Epithelial cell of prostate (primary cell): Measurements from ENCODE around the gene ADAM10.

ENCODE experiments used
- DNase-seq: peaks from one replicate; pipeline ENCODE4 v3.0.0-alpha.2; 2011; ENCODE audit warnings: low read depth, low spot score
- H3K27ac ChIP-seq: fragments of 450-650 bp; 2 replicates; pipeline ENCODE4 v1.5.1; 2017; ENCODE audit warnings: mild to moderate bottlenecking

Gene ADAM10

DNA sequence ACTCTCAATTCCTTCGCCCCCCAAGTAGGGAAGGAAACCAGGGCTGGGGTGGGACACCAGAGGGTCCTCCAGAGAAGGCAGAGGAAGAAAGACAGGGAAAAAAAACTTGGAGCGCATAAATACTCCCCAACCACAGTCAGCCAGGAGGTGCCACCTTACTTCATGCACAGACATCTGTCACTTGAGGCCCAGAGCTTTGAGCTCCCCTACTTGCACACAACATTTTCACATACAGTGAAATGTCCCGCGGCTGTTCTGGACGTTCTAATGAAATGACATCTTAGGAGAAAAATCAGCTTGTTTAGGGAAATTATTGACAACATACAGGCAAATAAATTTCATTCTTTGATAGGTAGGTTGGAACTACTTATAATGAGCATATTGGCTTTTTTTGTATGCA lies 204.8 kb downstream of the ADAM10 start:
- H3K27ac ChIP-seq: no peak overlapping the region
- DNase-seq: no peak

DNA sequence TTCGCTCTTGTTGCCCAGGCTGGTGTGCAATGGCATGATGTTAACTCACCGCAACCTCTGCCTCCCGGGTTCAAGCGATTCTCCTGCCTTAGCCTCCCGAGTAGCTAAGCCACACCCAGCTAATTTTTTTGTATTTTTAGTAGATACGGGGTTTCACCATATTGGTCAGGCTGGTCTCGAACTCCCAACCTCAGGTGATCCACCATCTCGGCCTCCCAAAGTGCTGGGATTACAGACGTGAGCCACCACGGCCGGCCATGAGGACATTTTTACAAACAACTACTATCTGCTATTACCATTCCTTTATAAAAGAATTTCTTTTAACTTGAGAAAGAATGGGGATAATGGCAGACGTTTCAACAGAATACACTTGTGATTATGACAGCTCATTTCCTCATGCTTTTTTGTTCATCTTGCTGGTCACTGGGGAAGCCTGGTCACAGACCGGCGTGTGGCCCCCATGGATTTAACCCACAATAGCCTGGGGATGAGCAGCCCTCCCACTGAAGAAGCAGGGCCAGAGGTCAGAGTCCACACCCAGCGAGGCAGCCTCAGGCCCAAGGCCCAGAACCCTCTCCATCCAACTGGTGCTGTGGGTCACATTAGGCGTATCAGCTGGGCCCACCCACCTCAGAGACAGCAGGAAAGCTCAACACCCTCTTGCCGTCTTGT lies 205.7 kb downstream of the ADAM10 start:
- no peak for DNase-seq
- H3K27ac ChIP-seq: no peak overlapping the region

- no peak overlapping the region for H3K27ac ChIP-seq
- DNase-seq: no peak
Observed at GRCh38 chr15:58541410-58542087, 208.0 kb downstream of the ADAM10 start.

GRCh38 chr15:58539548-58539947 lies 210.0 kb downstream of the ADAM10 start:
- no peak for DNase-seq
- H3K27ac ChIP-seq: no peak overlapping the region

DNA sequence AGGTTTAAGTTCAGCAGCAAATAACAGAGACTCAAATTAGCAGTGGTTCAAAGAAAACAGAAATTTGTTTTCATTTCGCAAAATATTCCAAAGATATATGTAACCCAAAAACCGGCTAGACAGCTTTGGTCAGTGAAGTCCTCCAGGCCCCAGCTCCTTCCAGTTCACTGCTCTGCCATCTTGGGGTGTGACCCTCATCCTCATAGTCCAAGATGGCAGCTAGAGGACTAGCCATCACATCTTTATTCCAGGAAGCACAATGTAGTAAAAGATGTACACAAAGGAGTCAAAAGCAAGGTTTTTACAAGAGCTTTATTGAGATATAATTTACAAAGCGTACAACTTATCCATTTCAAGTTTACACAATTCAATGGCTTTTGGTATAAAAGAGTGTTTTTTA lies 210.6 kb downstream of the ADAM10 start:
- DNase-seq: no peak
- H3K27ac ChIP-seq: no peak overlapping the region
